ENCODE results near the gene SCOC.
"Not testable (repeated sequence)": the region's sequence is repeated elsewhere in the genome, so short reads cannot be mapped to it uniquely, and the experiment has no call there.

SCOC gene

DNA sequence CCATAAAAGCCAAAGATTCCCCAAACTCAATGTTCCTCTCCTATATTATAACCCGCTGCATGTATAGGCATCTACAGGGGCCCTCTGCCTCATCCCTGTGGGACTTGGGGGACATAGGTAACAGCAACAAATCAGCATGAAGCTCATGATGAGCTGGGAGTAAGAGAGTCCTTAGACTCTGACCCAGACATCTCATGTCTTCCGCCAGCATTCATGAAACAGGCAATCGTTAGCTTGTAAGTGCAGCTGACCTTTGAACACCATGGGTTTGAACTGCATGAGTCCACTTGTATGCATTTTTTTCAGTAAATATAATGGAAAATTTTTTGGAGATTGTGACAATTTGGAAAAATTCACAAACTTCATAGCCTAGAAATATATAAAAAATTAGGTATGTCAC is 10.4 kb upstream of the SCOC start:
- DNase-seq = no peak

DNA sequence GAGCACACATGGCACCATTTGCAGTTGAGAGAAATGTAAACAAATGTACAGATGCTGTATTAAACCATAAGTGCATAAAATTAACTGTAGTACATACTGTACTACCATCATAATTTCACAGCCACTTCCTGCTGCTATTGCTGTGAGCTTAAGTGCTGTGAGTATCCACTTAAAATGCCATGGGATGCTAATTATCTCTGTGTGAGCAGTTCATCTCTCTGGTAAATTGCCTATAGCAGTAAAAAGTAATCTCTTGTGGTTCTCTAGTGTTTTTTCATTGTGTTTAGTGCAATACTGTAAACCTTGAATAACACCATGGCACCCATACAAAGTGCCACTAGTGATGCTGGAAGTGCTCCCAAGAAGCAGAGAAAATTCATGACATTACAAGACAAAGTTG is 9.9 kb upstream of the SCOC start:
- DNase-seq = peak; percentile 71

DNA sequence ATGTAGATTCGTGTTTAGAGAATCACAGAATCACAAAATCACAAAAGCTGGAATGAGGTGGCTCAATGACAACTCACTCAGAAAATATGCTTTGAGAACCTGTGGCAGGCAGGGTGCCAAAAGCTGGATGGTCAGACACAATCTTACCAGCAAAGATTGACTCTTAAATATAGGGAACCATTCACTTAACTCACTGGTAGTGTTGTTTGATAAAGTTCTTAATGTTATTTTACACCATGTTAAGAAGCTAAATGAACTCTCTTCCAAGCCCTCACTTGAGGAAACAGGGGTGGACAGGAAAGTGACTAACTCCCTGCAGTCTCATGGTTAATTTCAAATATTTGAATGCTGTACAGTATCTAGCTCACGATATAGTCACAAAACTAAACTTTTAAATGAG is 5.7 kb upstream of the SCOC start:
- DNase-seq = no peak

DNA sequence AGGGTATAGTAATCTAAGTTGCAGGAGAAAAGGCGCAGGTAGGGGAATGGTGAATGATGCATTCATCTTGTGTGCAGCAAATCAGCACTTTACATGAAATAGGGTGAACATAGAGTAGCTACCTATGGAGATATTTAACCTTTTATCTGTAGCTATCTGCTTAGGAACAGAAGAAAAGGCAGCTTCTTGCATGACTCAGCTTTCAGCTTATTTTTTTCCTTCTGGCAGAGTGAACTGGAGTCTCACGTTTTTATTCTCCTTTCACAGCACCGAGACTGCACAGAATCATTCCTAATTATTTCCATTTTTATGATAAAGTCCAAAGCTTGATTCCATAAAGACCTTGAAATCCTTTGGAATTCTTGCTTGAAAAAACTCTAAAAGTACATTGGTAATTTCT is 4.8 kb upstream of the SCOC start:
- no peak for DNase-seq

DNA sequence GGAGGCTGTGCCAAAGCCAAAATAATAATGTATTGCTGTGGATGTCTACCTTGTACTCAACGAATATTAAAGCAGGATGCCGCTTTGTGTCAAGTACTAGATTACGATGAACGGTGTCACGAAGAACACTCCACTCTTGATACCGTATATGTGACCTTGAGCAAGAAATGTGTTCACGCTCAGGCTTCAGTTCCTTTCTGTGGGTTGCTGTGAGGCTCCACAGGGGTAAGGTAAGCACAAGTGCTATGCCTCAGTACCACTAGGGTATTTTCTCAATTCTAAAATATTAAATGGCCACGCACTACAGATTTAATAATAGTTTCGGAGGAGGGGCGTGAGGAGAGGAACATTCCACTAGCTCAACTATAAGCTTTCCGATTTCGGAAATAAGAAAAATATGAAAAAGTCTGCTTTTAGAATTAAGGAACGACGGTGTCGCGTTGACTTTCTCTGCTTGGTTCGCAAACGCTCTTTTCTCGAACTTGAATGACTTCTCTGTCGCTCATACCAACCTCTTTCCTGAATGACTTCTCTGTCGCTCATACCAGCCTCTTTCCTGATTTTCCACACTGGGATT is 607 bp upstream of the SCOC start:
- DNase-seq = peak; percentile 45

DNA sequence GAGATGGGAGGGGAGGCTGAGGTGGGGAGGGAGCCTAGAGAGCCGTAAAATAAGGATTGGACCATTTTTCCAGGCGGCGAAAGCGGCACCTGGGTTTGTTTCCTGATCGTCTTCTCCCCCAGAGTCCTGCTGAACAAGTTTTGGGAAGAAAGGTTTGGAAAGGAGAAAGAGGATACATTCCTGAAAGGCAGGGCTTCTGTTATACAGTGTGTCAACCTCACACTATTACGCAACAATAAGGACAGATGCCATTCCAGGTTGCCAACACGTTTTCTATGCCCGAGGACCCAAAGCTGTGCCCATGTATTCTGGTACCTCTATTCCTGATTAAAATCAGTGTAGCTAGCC is 658 bp downstream of the SCOC start:
- DNase-seq = no peak

DNA sequence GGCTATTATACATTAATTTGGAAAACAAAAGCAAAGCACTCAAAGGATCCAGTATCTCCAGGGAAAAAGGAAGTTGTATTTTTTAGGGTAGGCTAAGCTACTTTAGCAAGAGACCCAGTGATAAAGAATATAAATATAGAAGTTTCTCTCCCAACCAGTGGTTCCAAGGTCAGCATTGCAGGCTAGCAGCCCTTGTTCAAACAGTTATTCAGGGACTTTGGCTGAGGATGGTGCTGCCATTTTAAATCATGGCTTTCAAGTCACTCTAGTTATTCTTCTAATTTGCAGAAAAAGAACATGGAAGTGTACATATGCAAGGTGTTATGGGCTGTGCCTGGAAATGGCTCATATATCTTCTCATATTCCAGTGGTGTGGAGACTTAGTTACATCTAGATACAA is 9.3 kb downstream of the SCOC start:
- DNase-seq = no peak

DNA sequence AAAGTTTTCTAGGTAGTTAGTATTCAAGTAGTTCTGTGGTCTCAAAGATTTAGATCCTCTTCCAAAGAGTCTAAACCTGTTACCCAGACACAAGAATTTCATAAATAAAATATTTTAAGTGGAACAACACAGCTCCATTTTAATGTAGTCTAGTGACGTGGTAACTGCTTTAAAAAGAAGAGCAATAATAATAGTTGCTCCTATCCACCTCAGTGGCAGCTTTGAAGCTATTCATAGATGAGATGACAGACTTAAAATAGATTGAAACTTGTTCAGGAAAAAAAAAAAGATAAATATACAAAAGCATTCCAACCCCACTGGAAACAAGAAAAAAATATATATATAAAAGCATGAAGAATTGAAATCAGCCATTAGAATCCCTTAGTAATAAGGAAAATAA is 14.6 kb downstream of the SCOC start:
- no peak for DNase-seq

DNA sequence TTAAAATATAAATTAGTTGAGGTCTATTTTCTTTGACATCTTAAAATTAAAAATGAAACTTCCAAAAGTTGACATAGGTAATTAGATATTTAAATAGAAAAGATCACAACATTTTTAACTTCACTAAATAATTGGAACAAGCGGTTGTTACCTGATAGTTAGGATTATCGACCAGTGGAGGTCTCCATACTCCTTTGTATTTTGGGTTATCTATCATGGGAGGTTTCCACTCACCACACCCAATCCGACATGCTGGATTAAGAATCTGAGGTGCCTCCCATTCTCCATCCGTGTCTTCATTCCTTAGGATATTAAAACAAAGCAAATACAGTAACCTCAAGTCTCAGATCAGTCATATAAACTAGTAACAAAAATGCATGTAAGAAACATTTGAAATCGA is 22.2 kb downstream of the SCOC start:
- DNase-seq = no peak

DNA sequence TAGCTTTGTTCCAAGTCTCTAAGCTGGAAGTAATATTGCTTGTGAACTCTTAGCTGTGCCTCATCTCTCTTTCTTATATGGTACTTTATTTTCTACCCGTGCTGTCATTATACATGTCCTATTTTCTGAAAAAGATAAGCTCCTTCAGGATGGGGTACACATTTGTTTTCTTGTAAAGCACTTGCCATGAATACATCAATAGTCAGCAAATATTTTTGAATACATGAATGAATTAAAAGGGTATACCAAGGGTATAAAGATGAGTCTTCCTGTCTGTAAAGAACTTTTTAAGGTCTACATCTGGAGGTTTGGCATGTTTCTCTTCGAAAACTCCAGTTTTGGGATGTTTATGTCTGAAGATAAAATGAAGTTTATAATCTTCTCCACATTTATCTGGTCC is 26.7 kb downstream of the SCOC start:
- no peak for DNase-seq

DNA sequence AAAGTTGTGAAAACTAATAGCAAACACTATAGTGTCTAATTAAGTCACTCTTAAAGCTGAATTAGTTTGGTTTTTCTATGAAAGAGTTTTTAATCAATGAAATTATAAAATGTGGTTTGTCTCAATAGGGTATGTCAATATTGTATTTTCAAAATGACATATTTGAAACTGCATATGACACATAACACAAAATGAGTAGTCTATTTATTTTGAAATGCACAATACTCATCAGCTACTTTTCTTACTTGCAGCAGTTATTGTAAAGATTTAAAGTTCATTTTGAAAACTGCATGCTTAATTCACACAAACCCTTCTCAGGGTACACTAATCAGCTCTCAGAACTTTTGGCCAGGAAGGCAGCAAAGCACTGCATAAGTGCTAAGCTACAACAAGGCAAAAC is 32.8 kb downstream of the SCOC start:
- DNase-seq = no peak

DNA sequence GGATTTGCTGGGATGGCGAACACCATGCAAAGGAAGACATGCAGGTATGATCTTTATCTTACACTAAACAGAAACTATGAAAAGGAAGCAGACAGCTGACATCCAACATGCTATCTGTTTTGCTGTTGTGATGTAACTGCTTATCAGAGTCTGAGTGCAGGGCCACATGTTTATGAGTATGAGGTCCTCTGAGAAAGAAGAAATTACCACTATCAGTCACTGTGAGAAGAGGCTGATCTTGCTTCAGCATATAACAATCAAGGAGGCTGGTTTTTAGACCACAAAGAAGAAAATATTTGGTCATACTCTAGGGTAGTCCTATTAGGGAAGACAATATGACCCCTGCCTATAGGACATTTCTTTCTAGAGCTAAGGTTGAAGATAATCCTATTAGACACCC is 35.5 kb downstream of the SCOC start:
- no peak for DNase-seq

DNA sequence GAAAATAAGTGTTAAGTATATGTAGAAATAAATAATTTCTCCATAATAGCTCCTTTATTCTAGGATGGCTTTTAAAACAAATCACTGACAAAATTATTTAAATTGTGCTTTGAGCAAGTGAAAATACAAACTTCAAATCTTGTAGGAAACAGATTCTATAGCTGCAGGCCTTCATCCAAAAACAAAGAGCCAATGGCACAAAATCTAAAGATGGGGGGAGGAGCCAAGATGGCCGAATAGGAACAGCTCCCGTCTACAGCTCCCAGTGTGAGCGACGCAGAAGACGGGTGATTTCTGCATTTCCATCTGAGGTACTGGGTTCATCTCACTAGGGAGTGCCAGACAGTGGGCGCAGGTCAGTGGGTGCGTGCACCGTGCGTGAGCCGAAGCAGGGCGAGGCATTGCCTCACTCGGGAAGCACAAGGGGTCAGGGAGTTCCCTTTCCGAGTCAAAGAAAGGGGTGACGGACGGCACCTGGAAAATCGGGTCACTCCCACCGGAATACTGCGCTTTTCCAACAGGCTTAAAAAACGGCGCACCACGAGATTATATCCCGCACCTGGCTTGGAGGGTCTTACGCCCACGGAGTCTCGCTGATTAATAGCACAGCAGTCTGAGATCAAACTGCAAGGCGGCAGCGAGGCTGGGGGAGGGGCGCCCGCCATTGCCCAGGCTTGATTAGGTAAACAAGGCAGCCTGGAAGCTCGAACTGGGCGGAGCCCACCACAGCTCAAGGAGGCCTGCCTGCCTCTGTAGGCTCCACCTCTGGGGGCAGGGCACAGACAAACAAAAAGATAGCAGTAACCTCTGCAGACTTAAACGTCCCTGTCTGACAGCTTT is 39.9 kb downstream of the SCOC start:
- DNase-seq = not testable (repeated sequence)

DNA sequence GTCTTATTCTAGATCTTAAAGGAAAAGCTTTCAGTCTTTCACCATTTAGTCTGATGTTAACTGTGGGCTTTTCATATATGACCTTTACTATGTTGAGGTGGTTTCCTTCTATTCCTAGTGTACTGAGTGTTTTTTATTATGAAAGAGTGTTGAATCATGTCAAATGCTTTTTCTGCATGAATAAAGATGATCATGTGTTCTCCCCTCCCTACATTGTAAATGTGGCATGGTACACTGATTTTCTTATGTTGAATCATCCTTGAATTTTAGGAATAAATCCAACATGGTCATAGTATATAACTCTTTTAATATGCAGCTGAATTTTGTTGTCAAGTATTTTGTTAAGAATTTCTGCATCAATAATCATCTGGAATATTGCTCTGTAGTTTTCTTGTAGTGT is 49.7 kb downstream of the SCOC start:
- DNase-seq = no peak

DNA sequence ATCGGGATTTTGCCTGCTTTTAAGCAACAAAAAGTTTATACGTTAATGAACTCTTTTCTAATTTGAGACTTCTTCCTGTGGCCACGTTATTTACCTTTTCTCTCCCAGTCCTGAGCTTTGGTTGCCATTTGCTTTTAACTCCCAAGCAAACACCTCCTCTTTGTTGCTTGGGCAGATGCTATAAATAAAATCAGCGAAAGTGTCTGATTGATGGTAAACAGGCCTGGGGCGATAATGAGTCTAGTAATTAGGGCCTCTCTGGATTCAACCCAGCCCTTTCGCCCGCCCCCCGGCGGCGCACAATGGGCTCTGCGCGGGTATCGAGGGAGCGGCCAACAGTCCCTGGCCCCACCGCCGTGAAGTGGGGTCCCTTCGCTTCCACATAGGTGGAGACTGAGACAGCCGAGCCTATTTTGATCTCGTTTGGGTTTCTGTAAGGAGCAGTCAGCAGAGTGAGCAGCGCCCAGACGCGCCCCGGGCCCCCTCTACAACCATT is 53.2 kb downstream of the SCOC start:
- DNase-seq = peak; percentile 33

DNA sequence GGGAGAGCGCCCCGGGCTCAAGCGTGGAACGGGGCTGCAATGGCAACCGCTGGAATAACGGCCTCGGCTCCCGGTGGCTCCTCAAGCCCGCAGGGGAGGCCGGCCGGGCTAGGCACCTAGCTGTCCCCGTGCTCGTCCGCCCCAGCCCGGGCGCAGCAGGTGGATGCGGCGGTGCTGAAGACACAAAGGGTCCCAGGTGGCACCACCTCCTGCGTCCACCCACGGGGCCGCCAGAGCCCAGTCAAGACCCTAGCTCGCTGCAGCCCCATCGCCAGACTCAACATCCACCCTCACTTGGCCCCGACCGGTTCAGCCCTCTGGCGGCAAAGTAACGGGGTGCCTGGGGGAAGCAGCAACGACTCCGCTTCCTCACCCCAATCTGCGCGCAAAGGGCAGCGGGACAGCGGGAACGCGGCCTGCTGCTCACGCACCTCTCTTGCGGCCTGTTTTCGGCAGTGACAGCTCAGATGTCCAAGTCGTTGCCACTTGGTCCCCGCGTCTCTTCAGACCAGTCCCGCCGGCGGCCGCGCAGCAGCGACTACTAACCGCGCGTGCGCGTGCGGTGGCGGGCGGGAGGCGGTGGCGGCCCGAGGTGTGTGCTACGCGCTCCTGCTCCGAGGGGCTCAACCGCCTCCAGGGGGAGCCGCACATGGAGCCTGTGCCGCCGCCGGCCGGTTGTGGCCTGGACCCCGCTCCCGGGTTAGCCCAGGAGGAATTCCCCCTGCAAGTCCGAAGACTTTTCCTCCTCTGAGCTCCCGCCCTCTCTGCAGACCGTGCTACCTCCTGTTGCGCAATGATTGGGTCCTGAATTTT is 53.9 kb downstream of the SCOC start, which contains the start of gene CLGN:
CLGN (minus strand) TSS at position 543 of the 813 bp plus-strand sequence. CDS start 14,570 bp downstream, outside the sequence.
- peak; percentile 85 for DNase-seq

DNA sequence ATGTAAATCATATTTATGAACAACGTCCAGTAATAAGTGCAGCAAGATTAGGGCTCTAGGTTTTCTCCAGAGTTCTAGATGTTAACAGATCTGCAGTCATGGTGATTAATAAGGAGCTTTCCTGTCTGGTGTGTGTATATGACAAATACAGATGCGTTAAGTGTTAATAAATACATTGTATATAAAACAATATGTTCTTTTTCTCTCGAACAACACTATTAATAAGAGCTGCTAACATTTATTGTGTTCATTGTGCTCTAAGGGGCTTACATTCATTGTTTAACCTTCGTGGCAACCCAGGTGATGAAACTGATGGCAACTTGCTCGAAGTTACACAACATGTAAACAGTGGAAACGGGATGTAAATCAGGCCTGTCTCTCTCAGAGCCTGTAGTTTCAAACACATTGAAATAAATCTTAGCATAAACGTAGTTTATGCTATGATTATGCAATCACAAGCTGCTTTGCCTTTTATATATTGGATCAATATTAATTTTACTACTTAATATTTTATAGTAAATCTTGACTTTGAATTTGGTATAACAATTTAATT is 54.5 kb downstream of the SCOC start:
- DNase-seq = no peak
